HG03139 (cell line): ENCODE measurements around the gene NT5M.

Source experiments
- ATAC-seq: cut with Tn5 transposase; IDR thresholded peaks from one replicate; pipeline ENCODE4 v1.9.1; 2021; ENCODE audit not compliant: unreplicated experiment

Gene NT5M

GRCh38 chr17:17353625-17354484 lies 50.7 kb downstream of the NT5M start:
- ATAC-seq: no peak

GRCh38 chr17:17354560-17355349 lies 51.6 kb downstream of the NT5M start:
- ATAC-seq: no peak

GRCh38 chr17:17355426-17355825 lies 52.3 kb downstream of the NT5M start:
- ATAC-seq: no peak

- no peak for ATAC-seq
These were observed 53.2 kb downstream of the NT5M start for GRCh38 chr17:17356149-17356930.

GRCh38 chr17:17356931-17357270 lies 53.7 kb downstream of the NT5M start:
- no peak for ATAC-seq

GRCh38 chr17:17358060-17358751 lies 55.0 kb downstream of the NT5M start:
- ATAC-seq: no peak

GRCh38 chr17:17358866-17359265 lies 55.7 kb downstream of the NT5M start:
- ATAC-seq: no peak

GRCh38 chr17:17359271-17359670 lies 56.1 kb downstream of the NT5M start:
- ATAC-seq: no peak

GRCh38 chr17:17360087-17360730 lies 57.0 kb downstream of the NT5M start:
- no peak for ATAC-seq

GRCh38 chr17:17361543-17361866 lies 58.3 kb downstream of the NT5M start:
- ATAC-seq: no peak

- ATAC-seq: no peak
These were observed 58.8 kb downstream of the NT5M start for GRCh38 chr17:17361867-17362539.

GRCh38 chr17:17362540-17362930 lies 59.4 kb downstream of the NT5M start:
- no peak for ATAC-seq

- no peak for ATAC-seq
These were observed 60.6 kb downstream of the NT5M start for GRCh38 chr17:17363638-17364337.

- ATAC-seq: no peak
These were observed 61.1 kb downstream of the NT5M start for GRCh38 chr17:17364338-17364667.

GRCh38 chr17:17365476-17366110 lies 62.4 kb downstream of the NT5M start:
- no peak for ATAC-seq

GRCh38 chr17:17366235-17366634 lies 63.1 kb downstream of the NT5M start:
- no peak for ATAC-seq

GRCh38 chr17:17366941-17367875 lies 64.0 kb downstream of the NT5M start:
- no peak for ATAC-seq

- no peak for ATAC-seq
These were observed 64.8 kb downstream of the NT5M start for GRCh38 chr17:17367931-17368330.
